H1 (cell line): ENCODE results near the gene MTCH2. TPM values are rescaled to one million over a fixed set of nuclear protein-coding genes. Genes with fewer than 3 reads are reported as not detected.

ENCODE experiments used
- CTCF ChIA-PET: fragments of 300-600 bp; sonication (Branson Sonifier 250); formaldehyde crosslinking; loops from one replicate; lab custom pipeline; 2021; ENCODE audit not compliant: partially characterized antibody; lab: Charles Lee
- POLR2A ChIA-PET: fragments of 300-600 bp; sonication (Branson Sonifier 250); formaldehyde crosslinking; loops from one replicate; lab custom pipeline; 2021; ENCODE audit warnings: inconsistent platforms; ENCODE audit not compliant: partially characterized antibody; lab: Charles Lee
- DNase-seq, 2 experiments: peaks; one replicate each; pipeline versions ENCODE4 v3.0.0 to v3.0.0-alpha.2; 2010 to 2022; ENCODE audit warnings: low spot score in 2 of 2, low read depth in 1 of 2, mixed read lengths in 1 of 2
- FAIRE-seq: peaks from 2 replicates; lab custom pipeline; 2011; peaks lifted over from hg19 to GRCh38; lab: Jason Lieb, UNC
- H2AFZ ChIP-seq: 2 replicates; pipeline ENCODE4 v1.8.1; 2012; ENCODE audit warnings: low read length, inconsistent platforms
- H2AK5ac ChIP-seq: 2 replicates; pipeline ENCODE4 v1.6.1; 2013; ENCODE audit warnings: low read depth, low read length
- H2BK120ac ChIP-seq: replicated peaks from 2 replicates; pipeline ENCODE3; 2013; ENCODE audit warnings: low read depth, low read length, inconsistent platforms
- H2BK12ac ChIP-seq: 2 replicates; pipeline ENCODE4 v1.6.1; 2013; ENCODE audit warnings: low read depth, low read length
- H2BK15ac ChIP-seq: 2 replicates; pipeline ENCODE4 v1.6.1; 2013; ENCODE audit warnings: low read length
- H2BK20ac ChIP-seq: 2 replicates; pipeline ENCODE4 v1.6.1; 2013; ENCODE audit warnings: low read length
- H2BK5ac ChIP-seq: 2 replicates; pipeline ENCODE4 v1.6.1; 2013; ENCODE audit warnings: low read depth, low read length
- H3K14ac ChIP-seq: 2 replicates; pipeline ENCODE4 v1.6.1; 2013; ENCODE audit warnings: inconsistent platforms; ENCODE audit not compliant: insufficient read length
- H3K18ac ChIP-seq: 2 replicates; pipeline ENCODE4 v1.6.1; 2013; ENCODE audit warnings: low read length; ENCODE audit errors: extremely low read depth
- H3K23ac ChIP-seq: 2 replicates; pipeline ENCODE4 v1.6.1; 2013; ENCODE audit warnings: inconsistent platforms; ENCODE audit not compliant: insufficient read length
- H3K23me2 ChIP-seq: 2 replicates; pipeline ENCODE4 v1.6.1; 2013; ENCODE audit warnings: low read depth, low read length
- H3K27ac ChIP-seq: 2 replicates; pipeline ENCODE4 v1.6.1; 2011; ENCODE audit warnings: low read depth, low read length, inconsistent platforms
- H3K27me3 ChIP-seq, 4 experiments: replicated peaks in 1 of 4; 1 replicate in 1 of 4; 2 replicates in 3 of 4; pipeline versions ENCODE4 v1.6.1 to v1.8.1; 2011 to 2013; ENCODE audit warnings: low read length in 3 of 4, mild to moderate bottlenecking in 3 of 4, inconsistent platforms in 2 of 4, mixed read lengths in 2 of 4, moderate library complexity in 1 of 4; ENCODE audit not compliant: control insufficient read depth in 3 of 4, insufficient read depth in 3 of 4; ENCODE audit errors: extremely low read depth in 1 of 4
- H3K36me3 ChIP-seq, 4 experiments: 2 replicates each; pipeline versions ENCODE4 v1.6.1 to v1.8.1; 2011 to 2013; ENCODE audit warnings: mild to moderate bottlenecking in 4 of 4, low read length in 3 of 4, moderate library complexity in 2 of 4, control low read depth in 1 of 4, inconsistent platforms in 1 of 4; ENCODE audit not compliant: insufficient read depth in 4 of 4, control insufficient read depth in 2 of 4
- H3K4ac ChIP-seq: replicated peaks from 2 replicates; pipeline ENCODE3; 2013; ENCODE audit warnings: low read length, low read depth, mixed read lengths, inconsistent platforms; ENCODE audit not compliant: insufficient read length
- H3K4me1 ChIP-seq, 4 experiments: replicated peaks in 1 of 4; 1 replicate in 1 of 4; 2 replicates in 3 of 4; pipeline versions ENCODE4 v1.6.1 to v1.8.1; 2011 to 2013; ENCODE audit warnings: low read length in 3 of 4, inconsistent platforms in 2 of 4, mixed read lengths in 1 of 4; ENCODE audit not compliant: insufficient read depth in 4 of 4, control insufficient read depth in 3 of 4
- H3K4me2 ChIP-seq, 2 experiments: 2 replicates each; pipeline versions ENCODE4 v1.6.1 to v1.8.1; 2011 to 2013; ENCODE audit warnings: low read depth in 2 of 2, low read length in 2 of 2, control low read depth in 1 of 2, inconsistent platforms in 1 of 2, mild to moderate bottlenecking in 1 of 2; ENCODE audit not compliant: insufficient read depth in 1 of 2
- H3K4me3 ChIP-seq, 4 experiments: fragments of 200-600, 300-600 bp in 1 of 4; sonication (generic), shearing (Covaris generic), sonication (Bioruptor Twin) in 1 of 4; 2 replicates each; pipeline versions ENCODE4 v1.5.1 to v1.8.1; 2011 to 2016; ENCODE audit warnings: low read length in 4 of 4, low read depth in 3 of 4, control low read depth in 2 of 4, inconsistent platforms in 2 of 4, mild to moderate bottlenecking in 2 of 4, mixed read lengths in 1 of 4, moderate library complexity in 1 of 4; ENCODE audit not compliant: insufficient read depth in 2 of 4; ENCODE audit errors: extremely low read depth in 1 of 4
- H3K56ac ChIP-seq: replicated peaks from 2 replicates; pipeline ENCODE3; 2013; ENCODE audit warnings: low read depth, mild to moderate bottlenecking, mixed read lengths, low read length, inconsistent platforms; ENCODE audit not compliant: insufficient read length
- H3K79me1 ChIP-seq: 2 replicates; pipeline ENCODE4 v1.6.1; 2013; ENCODE audit warnings: low read depth, low read length, control low read depth
- H3K79me2 ChIP-seq, 2 experiments: 2 replicates each; pipeline versions ENCODE4 v1.6.1 to v1.8.1; 2012 to 2013; ENCODE audit warnings: low read length in 2 of 2, mild to moderate bottlenecking in 2 of 2, inconsistent platforms in 1 of 2; ENCODE audit not compliant: insufficient read depth in 2 of 2, control insufficient read depth in 1 of 2
- H3K9ac ChIP-seq, 4 experiments: replicated peaks in 1 of 4; 1 replicate in 1 of 4; 2 replicates in 3 of 4; pipeline versions ENCODE4 v1.6.1 to v1.8.1; 2011 to 2013; ENCODE audit warnings: low read depth in 3 of 4, low read length in 3 of 4, control low read depth in 2 of 4, mild to moderate bottlenecking in 2 of 4, moderate library complexity in 2 of 4, inconsistent platforms in 1 of 4; ENCODE audit errors: extremely low read depth in 1 of 4
- H3K9me3 ChIP-seq, 2 experiments: 2 replicates each; pipeline versions ENCODE4 v1.6.1 to v1.8.1; 2012 to 2013; ENCODE audit warnings: mild to moderate bottlenecking in 2 of 2, moderate library complexity in 2 of 2, control low read depth in 1 of 2, inconsistent platforms in 1 of 2, low read depth in 1 of 2, low read length in 1 of 2, mixed read lengths in 1 of 2; ENCODE audit not compliant: insufficient read depth in 2 of 2
- H4K20me1 ChIP-seq, 2 experiments: replicated peaks in 1 of 2; 2 replicates each; pipeline versions ENCODE3 to v1.8.1; 2011 to 2013; ENCODE audit warnings: inconsistent platforms in 2 of 2, low read length in 2 of 2, mild to moderate bottlenecking in 1 of 2; ENCODE audit not compliant: insufficient read depth in 2 of 2, control insufficient read depth in 1 of 2
- H4K5ac ChIP-seq: 2 replicates; pipeline ENCODE4 v1.6.1; 2013; ENCODE audit warnings: low read length, low read depth, mixed read lengths, inconsistent platforms; ENCODE audit not compliant: insufficient read length
- H4K8ac ChIP-seq: 2 replicates; pipeline ENCODE4 v1.8.0; 2013; ENCODE audit warnings: mild to moderate bottlenecking, moderate library complexity, low read length, inconsistent platforms; ENCODE audit not compliant: insufficient read depth; ENCODE audit errors: extremely low read depth
- H4K91ac ChIP-seq: replicated peaks from 2 replicates; pipeline ENCODE3; 2013; ENCODE audit warnings: low read length, mixed read lengths, inconsistent platforms; ENCODE audit not compliant: insufficient read length
- ASH2L ChIP-seq: fragments of 200-600, 300-600 bp; sonication (generic); IDR thresholded peaks from one replicate; pipeline ENCODE4 v1.7.1; 2017; ENCODE audit warnings: low read length
- CREB1 ChIP-seq: IDR thresholded peaks from 2 replicates; pipeline ENCODE4 v1.6.1; 2012; ENCODE audit warnings: inconsistent platforms
- HDAC6 ChIP-seq: IDR thresholded peaks from one replicate; pipeline ENCODE4 v1.7.1; 2012; ENCODE audit warnings: low read depth, mild to moderate bottlenecking, inconsistent platforms, low read length, moderate library complexity
- JUND ChIP-seq: IDR thresholded peaks from 2 replicates; pipeline ENCODE4 v1.6.1; 2011; ENCODE audit warnings: mild to moderate bottlenecking, improper control_type of control experiment, low read length
- KDM4A ChIP-seq: IDR thresholded peaks from one replicate; pipeline ENCODE4 v1.7.1; 2012; ENCODE audit warnings: low read depth, mild to moderate bottlenecking, moderate library complexity, low read length, inconsistent platforms; ENCODE audit not compliant: severe bottlenecking
- NANOG ChIP-seq: IDR thresholded peaks from 2 replicates; pipeline ENCODE4 v1.6.1; 2011; ENCODE audit warnings: low read length, low read depth, mild to moderate bottlenecking, inconsistent platforms; ENCODE audit not compliant: insufficient read depth, poor library complexity, severe bottlenecking
- POLR2A ChIP-seq, 2 experiments: IDR thresholded peaks; 1 replicate in 1 of 2; 2 replicates in 1 of 2; pipeline ENCODE4 v1.6.1; 2011; ENCODE audit warnings: low read depth in 2 of 2, low read length in 2 of 2, mild to moderate bottlenecking in 2 of 2; ENCODE audit errors: control extremely low read depth in 1 of 2
- RBBP5 ChIP-seq: IDR thresholded peaks from 2 replicates; pipeline ENCODE4 v1.7.1; 2012; ENCODE audit warnings: low read depth, mild to moderate bottlenecking, inconsistent platforms, low read length, moderate library complexity, borderline replicate concordance
- SRF ChIP-seq: IDR thresholded peaks from 2 replicates; pipeline ENCODE4 v1.6.1; 2011; ENCODE audit warnings: mild to moderate bottlenecking, low read depth, low read length, moderate library complexity
- TAF7 ChIP-seq: optimal IDR thresholded peaks from 2 replicates; pipeline ENCODE3; 2011; ENCODE audit warnings: low read depth, mild to moderate bottlenecking, inconsistent platforms, low read length, moderate library complexity, borderline replicate concordance
- TBP ChIP-seq: IDR thresholded peaks from 2 replicates; pipeline ENCODE4 v1.6.1; 2011; ENCODE audit warnings: low read depth, low read length, improper control_type of control experiment
- polyA plus RNA-seq, 7 experiments: library from polyadenylated mRNA; depleted of rRNA in 3 of 7; stranded (reverse) in 5 of 7; unstranded in 2 of 7; fragments of >200 nt in 5 of 7; fragments of 200-250 nt in 2 of 7; gene quantifications; 1 replicate in 5 of 7; 2 replicates in 1 of 7; 4 replicates in 1 of 7; pipeline versions ENCODE4 v1.2.1 to v1.2.3, GENCODE V29; 2011 to 2013; ENCODE audit warnings: missing spikeins in 2 of 7, mixed read lengths in 2 of 7
- total RNA-seq: library from RNA; stranded (reverse); fragmentation: NEBNext Ultra II Directional; extraction: Animal tissue kit (Norgen Biotek cat#: 25700); gene quantifications from 2 replicates; pipeline ENCODE4 v1.2.1, GENCODE V29; 2021

MTCH2 gene
- total and polyA plus RNA-seq, 2 of the 8 experiments (the other 6 are each of a cell fraction or from before 2014, with no cell fraction given) = 157 to 171 TPM

DNA sequence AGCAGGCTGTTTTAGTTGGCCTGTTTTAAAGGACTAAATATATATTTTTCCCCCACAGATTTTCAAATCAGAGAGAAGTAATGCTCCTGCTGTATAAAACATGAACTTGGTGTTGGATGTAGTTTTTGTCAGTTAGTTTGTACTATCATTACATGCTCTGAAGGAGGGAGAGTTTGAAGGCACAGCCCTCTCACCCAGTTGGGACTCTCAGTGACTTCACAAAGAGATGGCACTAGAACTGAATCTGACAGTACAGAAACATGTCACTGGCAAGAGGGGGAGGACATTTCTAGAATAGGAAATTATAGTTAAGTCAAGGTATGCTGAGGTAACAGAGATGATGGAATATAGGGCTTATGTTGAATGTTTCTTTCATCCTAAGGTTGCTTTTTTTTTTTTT is 27.1 kb downstream of the MTCH2 start:
- Histone ChIP-seq H3K79me2 (no peaks in the 10 kb centered on the region), H3K9ac (no peak overlapping the region), H2BK20ac (no peak overlapping the region), H2AFZ (no peak overlapping the region), H2BK120ac (no peak overlapping the region), H3K27me3 (no peaks in the 10 kb centered on the region), H2BK5ac (no peak overlapping the region), H2BK15ac (no peak overlapping the region), H3K4me1 (no peaks in the 10 kb centered on the region), H2BK12ac (no peak overlapping the region), H3K9me3 (no peaks in the 10 kb centered on the region), H4K5ac (no peak overlapping the region), H3K27ac (no peak overlapping the region), H4K20me1 (no peaks in the 10 kb centered on the region), H4K91ac (no peak overlapping the region), H3K23ac (no peak overlapping the region), H3K23me2 (no peaks in the 10 kb centered on the region), H3K36me3 (peaks cover 2 to 15% (median 8%) of the 10 kb centered on the region in 4 experiments; a peak in 6 of 8 replicates), H4K8ac (no peak overlapping the region), H3K4me3 (no peak overlapping the region), H2AK5ac (no peak overlapping the region), H3K18ac (no peak overlapping the region), H3K4ac (no peak overlapping the region), H3K14ac (no peak overlapping the region), H3K56ac (no peak overlapping the region), H3K79me1 (no peaks in the 10 kb centered on the region), H3K4me2 (no peak overlapping the region)
- ChIA-PET CTCF (interaction anchor here (0.7 kb wide), 1 partner anchor 92 kb away, joined by 3 read pairs; no protein-coding TSS in a partner anchor), POLR2A (interaction anchor here (1.3 to 3.4 kb wide), 6 partner anchors 9 to 42 kb away, joined by 5 to 16 read pairs (median 8); partner anchors contain the start of genes C1QTNF4, KBTBD4 and NDUFS3)
- no peak for TF ChIP-seq POLR2A (IDR thresholded peaks at IDR 0.05; ENCODE audit: control extremely low read depth in 1 of 2, low read depth in 2 of 2, low read length in 2 of 2)
- no peak for TF ChIP-seq SRF
- TF ChIP-seq NANOG = no peak
- no peak for TF ChIP-seq JUND
- TF ChIP-seq TAF7 = no peak
- no peak for TF ChIP-seq RBBP5
- no peak for TF ChIP-seq TBP
- TF ChIP-seq HDAC6 = no peak
- TF ChIP-seq CREB1 = no peak
- no peak for TF ChIP-seq KDM4A
- TF ChIP-seq ASH2L = no peak
- FAIRE-seq (no peak), DNase-seq (no peak)
